ENCODE measurements around the gene PPP1R12B.

GRCh38 chr1:202305168-202305567 lies 43.3 kb upstream of the PPP1R12B start:
- TF ChIP-seq EP300 (IDR thresholded peaks at IDR 0.05) (no peak), CTCF (IDR thresholded peaks at IDR 0.05) (no peak), POLR2A (IDR thresholded peaks at IDR 0.05) (no peak)

All from ovary (tissue), 3 donors.